Loucy (cell line): Measurements from ENCODE around the gene AXDND1.

ENCODE experiments used
- CTCF ChIP-seq: fragments of 200-600 bp; sonication (generic); conservative IDR thresholded peaks from 2 replicates; pipeline ENCODE4 v1.5.1; 2014; ENCODE audit warnings: mild to moderate bottlenecking, antibody characterized with exemption, low read length
- EZH2phosphoT487 ChIP-seq: fragments of 200-600 bp; IDR thresholded peaks from 2 replicates; pipeline ENCODE4 v1.6.1; 2018; ENCODE audit warnings: antibody characterized with exemption, mild to moderate bottlenecking, moderate library complexity, borderline replicate concordance

- TF ChIP-seq CTCF (no peak), EZH2phosphoT487 (no peak)
Measured at GRCh38 chr1:179323436-179323835, 42.3 kb upstream of the AXDND1 start.
